ENCODE measurements around the gene HLF. TPM values are rescaled to one million over a fixed set of nuclear protein-coding genes. Genes with fewer than 3 reads are reported as not detected.

The HLF gene
- total and polyA plus RNA-seq, 2 experiments from 2014 or later: 0.28 TPM; not detected in 1

DNA sequence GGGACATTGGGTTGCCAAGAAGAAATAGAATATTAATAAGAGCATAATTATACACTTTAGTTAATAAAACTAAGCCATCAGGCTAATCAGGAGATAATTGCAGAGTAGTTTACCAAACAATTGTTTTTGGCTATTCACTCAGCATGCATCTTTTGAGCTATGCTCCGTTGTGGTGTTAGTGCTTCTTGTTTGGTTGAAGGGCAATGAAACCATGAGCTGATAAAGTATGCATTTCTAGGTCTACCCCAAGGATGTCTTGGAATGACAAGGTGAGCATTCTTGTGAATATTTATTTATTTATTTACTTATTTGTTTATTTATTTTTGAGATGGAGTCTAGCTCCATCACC is 6.4 kb downstream of the HLF start:
- no peaks in the 10 kb centered on the region for H3K9me2 ChIP-seq (ENCODE audit: insufficient read depth)
- H3K27me3 ChIP-seq (ENCODE audit: insufficient read depth): peaks cover 19% of the 10 kb centered on the region
- H4K20me1 ChIP-seq (replicated peaks; ENCODE audit: insufficient read depth): no peaks in the 10 kb centered on the region
- no peaks in the 10 kb centered on the region for H3K36me3 Mint-ChIP-seq (ENCODE audit: low read depth)
- peaks cover 5% of the 10 kb centered on the region; the same call in 1 of the 2 replicates for H3K4me1 ChIP-seq (ENCODE audit: insufficient read depth)
- no peak overlapping the region for H3K4me2 ChIP-seq
- no peak for TF ChIP-seq POLR2AphosphoS5 (IDR thresholded peaks at IDR 0.05; ENCODE audit: low read depth)
- TF ChIP-seq CREB1 (CRISPR knock-in tag; IDR thresholded peaks at IDR 0.05; ENCODE audit: low read depth): no peak
- no peak for TF ChIP-seq ZNF462 (CRISPR knock-in tag; IDR thresholded peaks at IDR 0.05)
- TF ChIP-seq ETS1 (IDR thresholded peaks at IDR 0.05): no peak
- no peak for TF ChIP-seq ZNF331 (CRISPR knock-in tag; IDR thresholded peaks at IDR 0.05; ENCODE audit: low read depth)
- TF ChIP-seq, protein P1, sequence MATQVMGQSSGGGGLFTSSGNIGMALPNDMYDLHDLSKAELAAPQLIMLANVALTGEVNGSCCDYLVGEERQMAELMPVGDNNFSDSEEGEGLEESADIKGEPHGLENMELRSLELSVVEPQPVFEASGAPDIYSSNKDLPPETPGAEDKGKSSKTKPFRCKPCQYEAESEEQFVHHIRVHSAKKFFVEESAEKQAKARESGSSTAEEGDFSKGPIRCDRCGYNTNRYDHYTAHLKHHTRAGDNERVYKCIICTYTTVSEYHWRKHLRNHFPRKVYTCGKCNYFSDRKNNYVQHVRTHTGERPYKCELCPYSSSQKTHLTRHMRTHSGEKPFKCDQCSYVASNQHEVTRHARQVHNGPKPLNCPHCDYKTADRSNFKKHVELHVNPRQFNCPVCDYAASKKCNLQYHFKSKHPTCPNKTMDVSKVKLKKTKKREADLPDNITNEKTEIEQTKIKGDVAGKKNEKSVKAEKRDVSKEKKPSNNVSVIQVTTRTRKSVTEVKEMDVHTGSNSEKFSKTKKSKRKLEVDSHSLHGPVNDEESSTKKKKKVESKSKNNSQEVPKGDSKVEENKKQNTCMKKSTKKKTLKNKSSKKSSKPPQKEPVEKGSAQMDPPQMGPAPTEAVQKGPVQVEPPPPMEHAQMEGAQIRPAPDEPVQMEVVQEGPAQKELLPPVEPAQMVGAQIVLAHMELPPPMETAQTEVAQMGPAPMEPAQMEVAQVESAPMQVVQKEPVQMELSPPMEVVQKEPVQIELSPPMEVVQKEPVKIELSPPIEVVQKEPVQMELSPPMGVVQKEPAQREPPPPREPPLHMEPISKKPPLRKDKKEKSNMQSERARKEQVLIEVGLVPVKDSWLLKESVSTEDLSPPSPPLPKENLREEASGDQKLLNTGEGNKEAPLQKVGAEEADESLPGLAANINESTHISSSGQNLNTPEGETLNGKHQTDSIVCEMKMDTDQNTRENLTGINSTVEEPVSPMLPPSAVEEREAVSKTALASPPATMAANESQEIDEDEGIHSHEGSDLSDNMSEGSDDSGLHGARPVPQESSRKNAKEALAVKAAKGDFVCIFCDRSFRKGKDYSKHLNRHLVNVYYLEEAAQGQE (IDR thresholded peaks at IDR 0.05; ENCODE audit: unreplicated experiment): no peak
- H3K4me3 Mint-ChIP-seq: no peak overlapping the region
- 0 out of 2 replicates have a peak, but pooled peaks cover 3% of the 10 kb centered on the region for H3F3A ChIP-seq (replicated peaks; ENCODE audit: low read depth)
- H3K4me1 Mint-ChIP-seq: no peaks in the 10 kb centered on the region
- peaks cover 15% of the 10 kb centered on the region for H3K27me3 Mint-ChIP-seq (ENCODE audit: insufficient read depth, low read depth, poor library complexity)
- H2AFZ ChIP-seq: no peak overlapping the region
- H3K36me3 ChIP-seq (ENCODE audit: insufficient read depth): no peaks in the 10 kb centered on the region
- H3K27ac Mint-ChIP-seq: no peak overlapping the region
- no peak for ATAC-seq
- no peak overlapping the region for H3K4me3 ChIP-seq
- no peaks in the 10 kb centered on the region for H3K9me3 Mint-ChIP-seq
- H3K79me2 ChIP-seq (replicated peaks; ENCODE audit: insufficient read depth): no peaks in the 10 kb centered on the region
- no peak overlapping the region for H3K27ac ChIP-seq (ENCODE audit: low read depth)
- DNase-seq (ENCODE audit: low spot score): no peak

Data from GM23338 (cell line).